Suprapubic skin (tissue), 4 donors: ENCODE measurements around the gene AGBL5. TPM values are rescaled to one million over a fixed set of nuclear protein-coding genes. Genes with fewer than 3 reads are reported as not detected.

Source experiments
- DNase-seq, 2 donors: peaks; one replicate each; pipeline ENCODE4 v3.0.0-alpha.2; 2019; ENCODE audit warnings: low spot score in 2 of 2
- H3K27ac ChIP-seq: fragments of 200-600 bp; sonication (generic); one replicate; pipeline ENCODE4 v1.5.1; 2019
- H3K27me3 ChIP-seq: fragments of 200-600 bp; sonication (generic); one replicate; pipeline ENCODE4 v1.5.1; 2019
- H3K36me3 ChIP-seq: fragments of 200-600 bp; sonication (generic); one replicate; pipeline ENCODE4 v1.5.1; 2019
- H3K4me1 ChIP-seq: fragments of 200-600 bp; sonication (generic); one replicate; pipeline ENCODE4 v1.5.1; 2019
- H3K4me3 ChIP-seq: fragments of 200-600 bp; sonication (generic); one replicate; pipeline ENCODE4 v1.5.1; 2019; ENCODE audit warnings: mild to moderate bottlenecking
- H3K9me3 ChIP-seq: fragments of 200-600 bp; sonication (generic); one replicate; pipeline ENCODE4 v1.5.1; 2019
- EP300 ChIP-seq: sonication (generic); formaldehyde crosslinking; IDR thresholded peaks from one replicate; pipeline ENCODE4 v1.6.1; 2017; ENCODE audit warnings: antibody characterized with exemption
- POLR2A ChIP-seq, 2 donors: fragments of 450-650 bp; IDR thresholded peaks; one replicate each; pipeline ENCODE4 v1.6.1; 2017; ENCODE audit warnings: antibody characterized with exemption in 2 of 2, mild to moderate bottlenecking in 2 of 2, moderate library complexity in 2 of 2
- POLR2AphosphoS5 ChIP-seq, 3 donors: sonication (generic); formaldehyde crosslinking; IDR thresholded peaks; one replicate each; pipeline ENCODE4 v1.6.1; 2017; ENCODE audit warnings: antibody characterized with exemption in 3 of 3
- WGBS: methylation state at CpG from one replicate; pipeline ENCODE4 v1.1.5; 2018; 5-methylcytosine and 5-hydroxymethylcytosine counted together
- total RNA-seq, 4 donors: library from RNA; depleted of rRNA; stranded (reverse); fragments of >200 nt; gene quantifications; one replicate each; pipeline ENCODE4 v1.1.0, GENCODE V29; 2016
- TF ChIP-seq, protein P1 (sequence below), 2 donors: fragments of 200-600 bp in 1 of 2; fragments of 450-650 bp in 1 of 2; sonication (generic) in 1 of 2; IDR thresholded peaks; one replicate each; pipeline ENCODE4 v1.5.1; 2016 to 2019; ENCODE audit warnings: antibody characterized with exemption in 2 of 2, mild to moderate bottlenecking in 1 of 2, moderate library complexity in 1 of 2

Gene AGBL5
- total RNA-seq, 4 donors from 2014 or later: 15.3 to 18.9 (median 18.5) TPM

- peak in 1 of 2 donors; percentile 79 for DNase-seq
- Histone ChIP-seq H3K4me3 (peak overlapping the region; percentile 96), H3K4me1 (peaks cover 19% of the 10 kb centered on the region), H3K9me3 (no peaks in the 10 kb centered on the region), H3K27me3 (no peaks in the 10 kb centered on the region), H3K27ac (peak overlapping the region; percentile 85), H3K36me3 (peaks cover 11% of the 10 kb centered on the region)
- TF ChIP-seq POLR2A (IDR thresholded peaks at IDR 0.05): no peak
- TF ChIP-seq, protein P1, sequence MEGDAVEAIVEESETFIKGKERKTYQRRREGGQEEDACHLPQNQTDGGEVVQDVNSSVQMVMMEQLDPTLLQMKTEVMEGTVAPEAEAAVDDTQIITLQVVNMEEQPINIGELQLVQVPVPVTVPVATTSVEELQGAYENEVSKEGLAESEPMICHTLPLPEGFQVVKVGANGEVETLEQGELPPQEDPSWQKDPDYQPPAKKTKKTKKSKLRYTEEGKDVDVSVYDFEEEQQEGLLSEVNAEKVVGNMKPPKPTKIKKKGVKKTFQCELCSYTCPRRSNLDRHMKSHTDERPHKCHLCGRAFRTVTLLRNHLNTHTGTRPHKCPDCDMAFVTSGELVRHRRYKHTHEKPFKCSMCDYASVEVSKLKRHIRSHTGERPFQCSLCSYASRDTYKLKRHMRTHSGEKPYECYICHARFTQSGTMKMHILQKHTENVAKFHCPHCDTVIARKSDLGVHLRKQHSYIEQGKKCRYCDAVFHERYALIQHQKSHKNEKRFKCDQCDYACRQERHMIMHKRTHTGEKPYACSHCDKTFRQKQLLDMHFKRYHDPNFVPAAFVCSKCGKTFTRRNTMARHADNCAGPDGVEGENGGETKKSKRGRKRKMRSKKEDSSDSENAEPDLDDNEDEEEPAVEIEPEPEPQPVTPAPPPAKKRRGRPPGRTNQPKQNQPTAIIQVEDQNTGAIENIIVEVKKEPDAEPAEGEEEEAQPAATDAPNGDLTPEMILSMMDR (IDR thresholded peaks at IDR 0.05): no peak
- no peak for TF ChIP-seq EP300
- TF ChIP-seq POLR2AphosphoS5 (IDR thresholded peaks at IDR 0.05): no peak
- WGBS: 37% methylated on average over 16 of the region's 52 CpGs
These were observed 1.8 kb upstream of the AGBL5 start for GRCh38 chr2:27049422-27050280.

- Histone ChIP-seq H3K4me3 (peak overlapping the region; percentile 96), H3K27me3 (no peaks in the 10 kb centered on the region), H3K27ac (peak overlapping the region; percentile 85), H3K36me3 (peaks cover 19% of the 10 kb centered on the region), H3K9me3 (no peaks in the 10 kb centered on the region), H3K4me1 (peaks cover 19% of the 10 kb centered on the region)
- under 1% methylated on average over 30 of the region's 48 CpGs for WGBS
- no peak for TF ChIP-seq POLR2A (IDR thresholded peaks at IDR 0.05)
- TF ChIP-seq POLR2AphosphoS5 (IDR thresholded peaks at IDR 0.05): peak in 2 of 3 donors; percentile 62 to 91
- TF ChIP-seq EP300: no peak
- TF ChIP-seq, protein P1 (IDR thresholded peaks at IDR 0.05): peak; percentile 15 to 57
- peak; percentile 93 to 95 for DNase-seq
These were observed 1.0 kb upstream of the AGBL5 start for GRCh38 chr2:27050281-27050995.

GRCh38 chr2:27051902-27052645 lies 606 bp downstream of the AGBL5 start:
- peak overlapping the region; percentile 85 for H3K27ac ChIP-seq
- peak overlapping the region; percentile 96 for H3K4me3 ChIP-seq
- 8% methylated on average over 6 of the region's 24 CpGs for WGBS
- H3K4me1 ChIP-seq: peaks cover 19% of the 10 kb centered on the region
- TF ChIP-seq, protein P1 (IDR thresholded peaks at IDR 0.05): no peak
- TF ChIP-seq POLR2AphosphoS5 (IDR thresholded peaks at IDR 0.05) (no peak), POLR2A (IDR thresholded peaks at IDR 0.05) (no peak), EP300 (no peak)
- H3K36me3 ChIP-seq: peaks cover 36% of the 10 kb centered on the region
- no peaks in the 10 kb centered on the region for H3K27me3 ChIP-seq
- H3K9me3 ChIP-seq: no peaks in the 10 kb centered on the region
- DNase-seq: peak in 1 of 2 donors; percentile 87

DNA sequence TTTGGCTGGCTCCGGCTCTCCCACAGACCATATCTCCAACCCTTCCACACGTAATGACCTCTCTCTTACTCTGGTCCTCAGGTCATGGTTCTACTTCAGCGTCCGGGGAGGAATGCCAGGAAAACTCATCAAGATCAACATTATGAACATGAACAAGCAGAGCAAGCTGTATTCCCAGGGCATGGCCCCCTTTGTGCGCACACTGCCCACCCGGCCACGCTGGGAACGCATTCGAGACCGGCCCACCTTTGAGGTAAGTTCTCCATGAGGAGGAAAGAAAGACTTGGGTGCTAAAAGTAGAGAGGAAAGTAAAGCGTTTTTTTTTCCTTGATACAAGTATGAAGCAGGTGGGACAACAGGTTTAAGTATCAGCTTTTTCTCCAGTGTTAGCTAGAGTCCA lies 1.9 kb downstream of the AGBL5 start:
- Histone ChIP-seq H3K4me1 (peaks cover 19% of the 10 kb centered on the region), H3K27me3 (no peaks in the 10 kb centered on the region), H3K9me3 (no peaks in the 10 kb centered on the region), H3K27ac (no peak overlapping the region), H3K4me3 (no peak overlapping the region), H3K36me3 (peaks cover 46% of the 10 kb centered on the region)
- DNase-seq: no peak
- 91% methylated on average over 11 of the region's 11 CpGs for WGBS
- TF ChIP-seq, protein P1 (IDR thresholded peaks at IDR 0.05): no peak
- TF ChIP-seq POLR2A (IDR thresholded peaks at IDR 0.05) (no peak), EP300 (no peak), POLR2AphosphoS5 (IDR thresholded peaks at IDR 0.05) (no peak)
